ENCODE measurements around the gene PPP2R5C. TPM values are rescaled to one million over a fixed set of nuclear protein-coding genes. Genes with fewer than 3 reads are reported as not detected.
"Not testable (repeated sequence)": the region's sequence is repeated elsewhere in the genome, so short reads cannot be mapped to it uniquely, and the experiment has no call there.

The PPP2R5C gene
- total RNA-seq, 1 experiment from 2014 or later: 93.0 TPM

DNA sequence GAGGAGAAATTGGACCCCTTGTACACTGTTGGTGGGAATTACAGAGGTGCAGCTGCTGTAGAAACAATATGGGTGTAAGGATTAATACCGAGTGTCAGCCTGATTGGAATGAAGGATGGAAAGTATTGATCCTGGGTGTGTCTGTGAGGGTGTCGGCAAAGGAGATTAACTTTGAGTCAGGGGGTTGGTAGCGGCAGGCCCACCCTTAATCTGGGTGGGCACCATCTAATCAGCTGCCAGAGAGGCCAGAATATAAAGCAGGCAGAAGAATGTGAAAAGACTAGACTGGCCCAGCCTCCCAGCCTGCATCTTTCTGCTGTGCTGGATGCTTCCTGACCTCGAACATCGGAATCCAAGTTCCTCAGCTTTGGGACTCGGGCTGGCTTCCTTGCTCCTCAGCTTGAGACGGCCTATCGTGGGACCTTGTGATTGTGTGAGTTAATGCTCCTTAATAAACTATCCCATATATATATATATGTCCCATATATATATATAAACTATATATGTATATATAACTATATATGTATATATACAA, 38.4 kb upstream of the PPP2R5C start:
- Histone ChIP-seq H3K9me3 (ENCODE audit: control insufficient read depth, low read depth, low read length) (no peaks in the 10 kb centered on the region), H3K9ac (ENCODE audit: extremely low read depth, insufficient read length, low read length) (no peak overlapping the region), H2BK20ac (ENCODE audit: low read depth, low read length, poor library complexity, severe bottlenecking) (no peak overlapping the region), H4K8ac (replicated peaks; ENCODE audit: insufficient read length, low read depth, low read length) (no peak overlapping the region), H3K18ac (ENCODE audit: insufficient read length, low read depth, low read length) (no peak overlapping the region), H3K4me2 (ENCODE audit: insufficient read depth, insufficient read length, low read length) (no peak overlapping the region), H3K23ac (ENCODE audit: insufficient read length, low read depth, low read length) (no peak overlapping the region), H4K20me1 (ENCODE audit: control insufficient read depth, insufficient read depth, insufficient read length) (no peaks in the 10 kb centered on the region), H2AK5ac (ENCODE audit: insufficient read length, low read length) (no peak overlapping the region), H3K4ac (ENCODE audit: low read depth, low read length) (no peak overlapping the region), H3K23me2 (ENCODE audit: insufficient read length, low read depth, low read length, poor library complexity, severe bottlenecking) (no peaks in the 10 kb centered on the region), H4K5ac (ENCODE audit: insufficient read length, low read depth, low read length) (no peak overlapping the region), H2AFZ (ENCODE audit: low read length) (no peak overlapping the region), H3T11ph (ENCODE audit: low read length) (no peak overlapping the region), H4K91ac (ENCODE audit: insufficient read length, low read depth, low read length) (no peak overlapping the region), H3K4me1 (ENCODE audit: insufficient read depth, low read length) (peaks cover 8% of the 10 kb centered on the region; the same call in 1 of the 2 replicates), H3K27me3 (ENCODE audit: insufficient read depth, low read length) (no peaks in the 10 kb centered on the region), H3K79me2 (ENCODE audit: insufficient read depth, low read length) (no peaks in the 10 kb centered on the region), H2BK12ac (ENCODE audit: insufficient read length, low read depth, low read length) (no peak overlapping the region), H2BK15ac (ENCODE audit: low read depth, low read length) (no peak overlapping the region), H2BK120ac (ENCODE audit: low read depth, low read length, poor library complexity, severe bottlenecking) (no peak overlapping the region), H3K56ac (ENCODE audit: insufficient read length, low read depth, low read length) (no peak overlapping the region), H3K79me1 (ENCODE audit: insufficient read depth, low read depth, low read length, poor library complexity, severe bottlenecking) (no peaks in the 10 kb centered on the region), H2BK5ac (ENCODE audit: insufficient read length, low read length) (no peak overlapping the region), H3K14ac (ENCODE audit: insufficient read depth, low read length) (no peak overlapping the region), H3K27ac (ENCODE audit: insufficient read length, low read depth, low read length) (no peak overlapping the region)
- H3K9me3 Mint-ChIP-seq: peaks cover 0 to 5% of the 10 kb centered on the region in 2 experiments; a peak in 2 of 5 replicates
- no peak overlapping the region for H3K4me3 Mint-ChIP-seq
- WGBS (ENCODE audit: extremely low coverage, insufficient read length, low lambda C conversion rate): no CpG with 5 or more reads among the region's 8 CpGs
- H3K36me3 Mint-ChIP-seq (ENCODE audit: insufficient read depth in 1 of 3, low read depth in 3 of 3): no peaks in the 10 kb centered on the region
- TF ChIP-seq CTCF (conservative IDR thresholded peaks at IDR 0.05): no peak
- no peak for DNase-seq
- H3K27me3 Mint-ChIP-seq (ENCODE audit: low read depth): no peaks in the 10 kb centered on the region; the same call in none of the 2 replicates
- peaks cover 18 to 32% of the 10 kb centered on the region in 2 experiments for H3K4me1 Mint-ChIP-seq
- no peak overlapping the region for H3K27ac Mint-ChIP-seq

GRCh38 chr14:101725652-101726051, 35.9 kb upstream of the PPP2R5C start:
- H2AFZ ChIP-seq (ENCODE audit: low read length); H4K8ac ChIP-seq (replicated peaks; ENCODE audit: insufficient read length, low read depth, low read length); H2BK20ac ChIP-seq (ENCODE audit: low read depth, low read length, poor library complexity, severe bottlenecking); H3K4me1 ChIP-seq (ENCODE audit: insufficient read depth, low read length); H3K23ac ChIP-seq (ENCODE audit: insufficient read length, low read depth, low read length); H2BK5ac ChIP-seq (ENCODE audit: insufficient read length, low read length); H3K27ac Mint-ChIP-seq; H2AK5ac ChIP-seq (ENCODE audit: insufficient read length, low read length); H2BK12ac ChIP-seq (ENCODE audit: insufficient read length, low read depth, low read length); H3K4ac ChIP-seq (ENCODE audit: low read depth, low read length); H3K27me3 Mint-ChIP-seq (ENCODE audit: low read depth); H4K5ac ChIP-seq (ENCODE audit: insufficient read length, low read depth, low read length); H3K27me3 ChIP-seq (ENCODE audit: insufficient read depth, low read length); H4K20me1 ChIP-seq (ENCODE audit: control insufficient read depth, insufficient read depth, insufficient read length); H3K27ac ChIP-seq (ENCODE audit: insufficient read length, low read depth, low read length); H3K4me2 ChIP-seq (ENCODE audit: insufficient read depth, insufficient read length, low read length); H2BK15ac ChIP-seq (ENCODE audit: low read depth, low read length); H3K9ac ChIP-seq (ENCODE audit: extremely low read depth, insufficient read length, low read length); H3K9me3 ChIP-seq (ENCODE audit: control insufficient read depth, low read depth, low read length); H4K91ac ChIP-seq (ENCODE audit: insufficient read length, low read depth, low read length); H3K14ac ChIP-seq (ENCODE audit: insufficient read depth, low read length); H3K56ac ChIP-seq (ENCODE audit: insufficient read length, low read depth, low read length); H3K79me1 ChIP-seq (ENCODE audit: insufficient read depth, low read depth, low read length, poor library complexity, severe bottlenecking); DNase-seq; H3K36me3 Mint-ChIP-seq (ENCODE audit: insufficient read depth in 1 of 3, low read depth in 3 of 3); H3K9me3 Mint-ChIP-seq; H2BK120ac ChIP-seq (ENCODE audit: low read depth, low read length, poor library complexity, severe bottlenecking); H3K79me2 ChIP-seq (ENCODE audit: insufficient read depth, low read length); H3K4me3 Mint-ChIP-seq; H3T11ph ChIP-seq (ENCODE audit: low read length); H3K23me2 ChIP-seq (ENCODE audit: insufficient read length, low read depth, low read length, poor library complexity, severe bottlenecking); H3K18ac ChIP-seq (ENCODE audit: insufficient read length, low read depth, low read length): not testable (repeated sequence)
- H3K4me1 Mint-ChIP-seq: peaks cover 8 to 21% of the 10 kb centered on the region in 2 experiments
- no CpG with 5 or more reads among the region's 7 CpGs for WGBS (ENCODE audit: extremely low coverage, insufficient read length, low lambda C conversion rate)
